Measurements from ENCODE around the gene NUMB. TPM values are rescaled to one million over a fixed set of nuclear protein-coding genes. Genes with fewer than 3 reads are reported as not detected.
A peak's percentile ranks its signal among the peaks of the same experiment; 100 is the strongest.

The NUMB gene
- total and polyA plus RNA-seq, 4 donors = 39.4 to 100 (median 87.8) TPM

DNA sequence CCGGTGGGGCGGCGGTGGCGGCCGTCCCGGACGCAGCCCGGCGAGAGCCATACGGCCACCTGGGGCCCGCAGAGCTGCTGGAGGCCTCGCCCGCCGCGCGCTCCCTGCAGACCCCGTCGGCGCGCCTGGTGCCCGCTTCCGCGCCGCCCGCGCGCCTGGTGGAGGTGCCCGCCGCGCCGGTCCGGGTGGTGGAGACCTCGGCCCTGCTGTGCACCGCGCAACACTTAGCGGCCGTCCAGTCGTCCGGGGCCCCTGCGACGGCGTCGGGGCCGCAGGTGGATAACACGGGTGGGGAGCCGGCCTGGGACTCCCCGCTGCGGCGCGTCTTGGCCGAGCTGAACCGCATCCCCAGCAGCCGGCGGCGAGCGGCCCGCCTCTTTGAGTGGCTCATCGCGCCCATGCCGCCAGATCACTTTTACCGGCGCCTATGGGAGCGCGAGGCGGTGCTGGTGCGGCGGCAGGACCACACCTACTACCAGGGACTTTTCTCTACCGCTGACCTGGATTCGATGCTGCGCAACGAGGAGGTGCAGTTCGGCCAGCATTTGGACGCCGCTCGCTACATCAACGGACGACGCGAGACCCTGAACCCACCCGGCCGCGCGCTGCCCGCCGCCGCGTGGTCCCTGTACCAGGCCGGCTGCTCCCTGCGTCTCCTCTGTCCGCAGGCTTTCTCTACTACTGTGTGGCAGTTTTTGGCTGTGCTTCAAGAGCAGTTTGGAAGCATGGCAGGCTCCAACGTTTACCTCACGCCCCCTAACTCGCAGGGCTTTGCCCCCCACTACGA, 33.1 kb upstream of the NUMB start:
- Histone ChIP-seq H3K27me3 (ENCODE audit: control insufficient read depth in 3 of 3, insufficient read depth in 3 of 3, low read length in 2 of 3) (no peaks in the 10 kb centered on the region), H3K36me3 (ENCODE audit: control insufficient read depth in 4 of 4, insufficient read depth in 4 of 4, low read length in 4 of 4) (no peaks in the 10 kb centered on the region), H3K27ac (ENCODE audit: low read depth in 1 of 2, low read length in 1 of 2) (peak overlapping the region; percentile 90 to 92), H3K9ac (ENCODE audit: insufficient read depth in 1 of 2, low read length in 2 of 2) (peak overlapping the region in 1 of 2 donors; percentile 7), H3K9me3 (ENCODE audit: control insufficient read depth in 4 of 4, insufficient read depth in 3 of 4, low read length in 3 of 4) (no peaks in the 10 kb centered on the region), H3K4me1 (ENCODE audit: control insufficient read depth in 5 of 5, insufficient read depth in 5 of 5, low read length in 5 of 5) (peaks cover 0 to 13% (median 7%) of the 10 kb centered on the region in 5 donors), H3K4me3 (peak overlapping the region; percentile 65)
- DNase-seq (peak; percentile 34 to 44 (median 35)), ATAC-seq (ENCODE audit: insufficient read depth, low FRiP score) (peak; percentile 54)
- WGBS, 2 donors = 2% methylated on average over 73 to 94 of the region's 94 CpGs
- TF ChIP-seq, protein P1, sequence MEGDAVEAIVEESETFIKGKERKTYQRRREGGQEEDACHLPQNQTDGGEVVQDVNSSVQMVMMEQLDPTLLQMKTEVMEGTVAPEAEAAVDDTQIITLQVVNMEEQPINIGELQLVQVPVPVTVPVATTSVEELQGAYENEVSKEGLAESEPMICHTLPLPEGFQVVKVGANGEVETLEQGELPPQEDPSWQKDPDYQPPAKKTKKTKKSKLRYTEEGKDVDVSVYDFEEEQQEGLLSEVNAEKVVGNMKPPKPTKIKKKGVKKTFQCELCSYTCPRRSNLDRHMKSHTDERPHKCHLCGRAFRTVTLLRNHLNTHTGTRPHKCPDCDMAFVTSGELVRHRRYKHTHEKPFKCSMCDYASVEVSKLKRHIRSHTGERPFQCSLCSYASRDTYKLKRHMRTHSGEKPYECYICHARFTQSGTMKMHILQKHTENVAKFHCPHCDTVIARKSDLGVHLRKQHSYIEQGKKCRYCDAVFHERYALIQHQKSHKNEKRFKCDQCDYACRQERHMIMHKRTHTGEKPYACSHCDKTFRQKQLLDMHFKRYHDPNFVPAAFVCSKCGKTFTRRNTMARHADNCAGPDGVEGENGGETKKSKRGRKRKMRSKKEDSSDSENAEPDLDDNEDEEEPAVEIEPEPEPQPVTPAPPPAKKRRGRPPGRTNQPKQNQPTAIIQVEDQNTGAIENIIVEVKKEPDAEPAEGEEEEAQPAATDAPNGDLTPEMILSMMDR (IDR thresholded peaks at IDR 0.05; ENCODE audit: control extremely low read depth, extremely low read depth) = no peak

DNA sequence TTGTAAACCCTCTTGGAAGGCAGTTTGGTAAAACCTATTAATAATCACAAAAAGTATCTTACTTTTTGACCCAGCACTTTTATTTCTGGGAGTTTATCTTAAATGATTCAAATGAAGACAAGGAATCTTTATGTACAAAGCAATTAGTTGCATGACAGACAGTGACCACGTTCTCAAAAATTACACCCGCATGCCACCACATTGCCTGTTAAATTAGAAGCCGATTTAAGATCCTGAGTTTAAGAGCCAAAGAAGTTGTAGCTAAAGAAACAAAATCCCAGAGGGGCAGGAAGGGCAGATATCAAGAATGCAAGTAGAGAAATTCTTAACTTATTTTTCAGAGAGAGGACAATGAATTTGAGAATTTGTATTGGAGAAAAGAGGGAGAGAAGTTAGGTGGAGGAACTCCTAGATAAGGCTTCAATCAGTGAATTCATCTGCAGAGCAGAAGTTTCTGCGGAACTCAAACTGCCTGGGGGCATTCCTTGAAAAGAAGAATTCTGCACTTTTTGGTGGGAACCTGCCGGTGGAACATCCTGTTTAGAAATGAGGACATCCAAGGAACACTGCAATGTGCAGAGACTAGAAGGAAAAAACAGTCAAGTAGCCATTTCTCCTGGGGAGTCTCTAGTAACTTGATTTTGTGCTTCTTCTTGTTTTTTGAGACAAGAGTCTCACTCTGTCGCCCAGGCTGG, 31.3 kb upstream of the NUMB start:
- Histone ChIP-seq H3K27me3 (ENCODE audit: control insufficient read depth in 3 of 3, insufficient read depth in 3 of 3, low read length in 2 of 3) (no peaks in the 10 kb centered on the region), H3K9ac (ENCODE audit: insufficient read depth in 1 of 2, low read length in 2 of 2) (no peak overlapping the region), H3K27ac (ENCODE audit: low read depth in 1 of 2, low read length in 1 of 2) (no peak overlapping the region), H3K36me3 (ENCODE audit: control insufficient read depth in 4 of 4, insufficient read depth in 4 of 4, low read length in 4 of 4) (no peaks in the 10 kb centered on the region), H3K4me3 (no peak overlapping the region), H3K4me1 (ENCODE audit: control insufficient read depth in 5 of 5, insufficient read depth in 5 of 5, low read length in 5 of 5) (peaks cover 0 to 13% (median 7%) of the 10 kb centered on the region in 5 donors), H3K9me3 (ENCODE audit: control insufficient read depth in 4 of 4, insufficient read depth in 3 of 4, low read length in 3 of 4) (no peaks in the 10 kb centered on the region)
- TF ChIP-seq, protein P1 (IDR thresholded peaks at IDR 0.05; ENCODE audit: control extremely low read depth, extremely low read depth) = no peak
- ATAC-seq (ENCODE audit: insufficient read depth, low FRiP score) (no peak), DNase-seq (no peak)
- 78 to 88% methylated on average over 6 of the region's 6 CpGs for WGBS, 2 donors

DNA sequence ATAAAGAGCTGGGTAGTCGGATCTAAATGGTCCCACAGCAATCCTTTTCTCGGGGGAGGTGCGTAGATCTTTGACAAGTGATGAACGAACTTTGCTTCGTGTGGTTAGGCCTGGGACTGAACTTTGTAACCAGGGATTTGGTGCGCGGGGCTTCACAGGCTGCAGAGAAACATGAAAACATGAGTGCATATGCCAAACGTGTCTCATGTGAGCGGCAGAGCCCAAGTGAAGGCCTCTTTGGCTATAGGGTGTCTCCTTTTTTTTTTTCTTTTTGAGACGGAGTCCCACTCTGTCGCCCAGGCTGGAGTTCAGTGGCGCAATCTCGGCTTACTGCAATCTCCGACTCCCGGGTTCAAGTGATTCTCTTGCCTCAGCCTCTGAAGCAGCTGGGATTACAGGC, 20.3 kb upstream of the NUMB start:
- H3K27ac ChIP-seq (ENCODE audit: low read depth in 1 of 2, low read length in 1 of 2) = no peak overlapping the region

More for the DNA sequence above, 20.3 kb upstream of the NUMB start:
- Histone ChIP-seq H3K36me3 (ENCODE audit: control insufficient read depth in 4 of 4, insufficient read depth in 4 of 4, low read length in 4 of 4) (no peaks in the 10 kb centered on the region), H3K27me3 (ENCODE audit: control insufficient read depth in 3 of 3, insufficient read depth in 3 of 3, low read length in 2 of 3) (no peaks in the 10 kb centered on the region), H3K4me1 (ENCODE audit: control insufficient read depth in 5 of 5, insufficient read depth in 5 of 5, low read length in 5 of 5) (peaks cover 0 to 3% (median 0%) of the 10 kb centered on the region in 5 donors), H3K4me3 (no peak overlapping the region), H3K9me3 (ENCODE audit: control insufficient read depth in 4 of 4, insufficient read depth in 3 of 4, low read length in 3 of 4) (no peaks in the 10 kb centered on the region), H3K9ac (ENCODE audit: insufficient read depth in 1 of 2, low read length in 2 of 2) (no peak overlapping the region)
- ATAC-seq (ENCODE audit: insufficient read depth, low FRiP score) = no peak
- no peak for DNase-seq
- TF ChIP-seq, protein P1 (IDR thresholded peaks at IDR 0.05; ENCODE audit: control extremely low read depth, extremely low read depth) = no peak
- 81 to 87% methylated on average over 15 of the region's 15 CpGs for WGBS, 2 donors
